ENCODE results near the gene DCHS2.

Gene DCHS2

DNA sequence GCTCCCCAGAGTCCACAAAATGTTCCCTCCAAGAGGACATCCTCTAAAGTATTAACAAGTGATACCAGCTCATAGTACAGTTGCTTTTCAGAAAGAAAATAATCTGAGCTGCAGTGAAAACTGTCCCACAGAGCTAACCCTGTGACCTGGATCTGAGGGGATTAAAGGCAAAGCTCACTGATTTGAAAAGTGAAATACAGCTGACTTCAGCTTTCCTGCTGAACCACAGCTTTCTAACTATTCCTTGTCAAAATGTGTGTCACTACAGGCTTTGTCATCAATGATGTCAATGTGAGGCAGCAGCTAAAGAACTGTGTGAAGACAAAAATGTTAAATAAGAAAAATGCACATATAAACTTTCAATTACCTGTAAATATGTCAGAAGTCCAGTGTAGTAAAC lies 36.9 kb downstream of the DCHS2 start:
- DNase-seq (ENCODE audit: low read depth): no peak
- no peak for TF ChIP-seq CTCF (IDR thresholded peaks at IDR 0.05; ENCODE audit: insufficient read depth, low read depth, low read length, missing control alignments)

DNA sequence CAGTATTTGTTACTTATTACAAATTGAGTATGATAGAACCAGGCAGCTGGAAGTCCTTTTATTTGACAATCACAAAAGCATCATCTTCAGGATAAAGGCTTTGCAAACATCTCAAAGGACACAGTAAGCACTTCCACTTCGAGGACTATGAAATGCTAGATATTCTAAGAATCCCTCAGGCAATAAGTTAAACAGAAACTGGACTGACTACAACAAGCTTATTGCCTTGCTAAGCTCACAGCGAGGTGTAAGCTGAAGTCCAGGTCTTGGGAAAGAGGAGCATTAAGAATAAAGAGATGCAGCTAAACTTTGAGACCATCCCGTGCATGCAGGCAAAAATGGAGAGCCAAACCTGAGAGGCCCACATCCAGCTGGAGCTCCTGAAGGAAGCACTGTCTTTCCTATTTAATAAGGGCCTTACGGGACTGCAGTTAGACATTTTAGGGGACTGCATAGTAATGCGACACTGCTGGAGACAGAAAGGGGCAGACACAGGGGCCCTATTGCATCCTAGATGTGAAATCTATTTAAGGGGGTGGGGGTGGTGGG lies 38.7 kb downstream of the DCHS2 start:
- DNase-seq (ENCODE audit: low read depth): no peak
- no peak overlapping the region for H3K4me3 ChIP-seq (ENCODE audit: low read length)
- no peak for TF ChIP-seq CTCF (IDR thresholded peaks at IDR 0.05; ENCODE audit: insufficient read depth, low read depth, low read length, missing control alignments)

More for the DNA sequence above, 36.9 kb downstream of the DCHS2 start:
- H3K4me3 ChIP-seq (ENCODE audit: low read length): no peak overlapping the region

GRCh38 chr4:154450966-154451365 lies 40.6 kb downstream of the DCHS2 start:
- DNase-seq (ENCODE audit: low read depth): no peak
- TF ChIP-seq CTCF (IDR thresholded peaks at IDR 0.05; ENCODE audit: insufficient read depth, low read depth, low read length, missing control alignments): no peak
- no peak overlapping the region for H3K4me3 ChIP-seq (ENCODE audit: low read length)

GRCh38 chr4:154444958-154445357 lies 46.6 kb downstream of the DCHS2 start:
- no peak for DNase-seq (ENCODE audit: low read depth)
- H3K4me3 ChIP-seq (ENCODE audit: low read length): no peak overlapping the region
- TF ChIP-seq CTCF (IDR thresholded peaks at IDR 0.05; ENCODE audit: insufficient read depth, low read depth, low read length, missing control alignments): no peak

- no peak for DNase-seq (ENCODE audit: low read depth)
- TF ChIP-seq CTCF (IDR thresholded peaks at IDR 0.05; ENCODE audit: insufficient read depth, low read depth, low read length, missing control alignments): no peak
- no peak overlapping the region for H3K4me3 ChIP-seq (ENCODE audit: low read length)
Observed at GRCh38 chr4:154441982-154442381, 49.6 kb downstream of the DCHS2 start.

DNA sequence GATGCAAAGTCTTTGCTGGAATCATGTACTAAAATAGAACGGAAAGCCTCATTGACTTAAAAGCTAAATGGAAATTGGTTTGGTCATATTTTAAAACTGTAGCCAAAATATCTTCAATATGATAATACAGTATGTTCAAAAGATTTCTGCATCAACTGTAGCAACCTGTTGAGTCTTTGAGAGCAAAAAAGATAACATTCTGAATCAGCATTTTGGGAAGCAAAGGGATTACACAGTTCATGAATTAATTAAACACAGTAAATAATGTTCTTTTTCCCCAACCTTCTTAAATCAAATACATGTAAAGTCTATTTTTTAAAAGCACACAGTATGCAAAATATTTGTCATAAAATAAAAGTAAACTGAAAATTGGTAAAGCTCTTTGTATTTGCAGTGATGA lies 50.5 kb downstream of the DCHS2 start:
- H3K4me3 ChIP-seq (ENCODE audit: low read length): no peak overlapping the region
- no peak for TF ChIP-seq CTCF (IDR thresholded peaks at IDR 0.05; ENCODE audit: insufficient read depth, low read depth, low read length, missing control alignments)
- no peak for DNase-seq (ENCODE audit: low read depth)

DNA sequence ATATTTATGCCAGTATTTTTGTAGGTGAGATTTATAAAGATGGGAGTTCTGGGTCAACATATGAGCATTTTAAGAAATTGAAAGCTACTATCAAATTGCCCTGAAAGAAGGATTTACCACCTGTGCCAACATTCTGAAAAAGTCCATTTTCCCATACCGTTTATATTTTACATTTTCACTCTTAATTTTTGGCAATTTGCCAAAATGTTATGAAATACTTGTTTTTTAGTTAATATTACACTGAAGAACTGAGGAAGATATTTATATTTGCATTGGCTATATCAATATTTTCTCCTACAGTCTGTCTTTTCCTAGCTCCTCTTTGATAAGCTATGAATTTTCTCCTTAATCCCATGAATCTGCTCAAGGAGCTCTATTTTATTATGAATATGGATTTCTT lies 52.4 kb downstream of the DCHS2 start:
- no peak for TF ChIP-seq CTCF (IDR thresholded peaks at IDR 0.05; ENCODE audit: insufficient read depth, low read depth, low read length, missing control alignments)
- DNase-seq (ENCODE audit: low read depth): no peak
- H3K4me3 ChIP-seq (ENCODE audit: low read length): no peak overlapping the region
